Stomach (tissue), 9 donors: ENCODE measurements around the gene DISC1. TPM values are rescaled to one million over a fixed set of nuclear protein-coding genes. Genes with fewer than 3 reads are reported as not detected.

ENCODE experiments used
- DNase-seq, 2 donors: peaks; one replicate each; pipeline versions ENCODE4 v3.0.0 to v3.0.0-alpha.2; 2013 to 2019
- H3K27ac ChIP-seq, 5 donors: fragments of 200-600 bp in 4 of 5; sonication (generic) in 4 of 5; one replicate each; pipeline ENCODE4 v1.5.1; 2013 to 2019; ENCODE audit warnings: mild to moderate bottlenecking in 1 of 5, moderate library complexity in 1 of 5
- H3K27me3 ChIP-seq, 3 donors: fragments of 200-600 bp; sonication (generic); one replicate each; pipeline ENCODE4 v1.5.1; 2017 to 2019; ENCODE audit warnings: mixed run types in 1 of 3
- H3K36me3 ChIP-seq, 4 donors: fragments of 200-600 bp; sonication (generic); 1 replicate in 3 of 4; 2 replicates in 1 of 4; pipeline ENCODE4 v1.5.1; 2016 to 2019
- H3K4me1 ChIP-seq, 4 donors: fragments of 200-600 bp; sonication (generic); one replicate each; pipeline ENCODE4 v1.5.1; 2016 to 2019
- H3K4me3 ChIP-seq, 4 donors: fragments of 200-600 bp; sonication (generic) in 3 of 4; one replicate each; pipeline ENCODE4 v1.5.1; 2016 to 2019; ENCODE audit warnings: mild to moderate bottlenecking in 1 of 4
- H3K9me3 ChIP-seq, 4 donors: fragments of 200-600 bp; sonication (generic); one replicate each; pipeline ENCODE4 v1.5.1; 2016 to 2019
- EP300 ChIP-seq: sonication (generic); formaldehyde crosslinking; IDR thresholded peaks from one replicate; pipeline ENCODE4 v1.6.1; 2017; ENCODE audit warnings: antibody characterized with exemption
- POLR2A ChIP-seq, 4 donors: fragments of 450-650 bp; IDR thresholded peaks; one replicate each; pipeline ENCODE4 v1.6.1; 2016; ENCODE audit warnings: antibody characterized with exemption in 4 of 4, control low read depth in 2 of 4, mild to moderate bottlenecking in 1 of 4, moderate library complexity in 1 of 4
- POLR2AphosphoS5 ChIP-seq, 3 donors: sonication (generic); formaldehyde crosslinking; IDR thresholded peaks; one replicate each; pipeline ENCODE4 v1.6.1; 2016; ENCODE audit warnings: antibody characterized with exemption in 3 of 3
- WGBS, 5 donors: extraction: QIAGEN DNeasy Blood & Tissue Kit in 3 of 5; methylation state at CpG; one replicate each; pipeline versions ENCODE4 v1.1.5 to v1.1.7; 2013 to 2018; 5-methylcytosine and 5-hydroxymethylcytosine counted together
- intact Hi-C: fragments of 100-400 bp; cut with DNase I; formaldehyde crosslinking; loops from one replicate; pipeline ENCODE4 v1.15.1; 2023; ENCODE audit warnings: low total_unique reads
- polyA plus RNA-seq, 3 donors: library from polyadenylated mRNA; stranded (reverse); fragments of 200-250 nt; gene quantifications; one replicate each; pipeline ENCODE4 v1.2.3, GENCODE V29; 2013
- total RNA-seq, 5 donors: library from RNA; depleted of rRNA; stranded (reverse); fragments of >200 nt; gene quantifications; one replicate each; pipeline versions ENCODE4 v1.1.0 to v1.2.3, GENCODE V29; 2014 to 2016
- TF ChIP-seq, protein P1 (sequence below), 7 experiments: fragments of 450-650 bp in 4 of 7; fragments of 200-600 bp in 3 of 7; sonication (generic) in 3 of 7; IDR thresholded peaks; one replicate each; pipeline ENCODE4 v1.5.1; 2016 to 2019; ENCODE audit warnings: antibody characterized with exemption in 7 of 7, control low read depth in 2 of 7, mild to moderate bottlenecking in 1 of 7
- donor health status: healthy with polysubstance abuse.
- donor health status: Bipolar disorder and iron deficiency.
- donor health status: healthy.

Gene DISC1
- total and polyA plus RNA-seq, 8 donors = 0.43 to 29.8 (median 1.6) TPM

GRCh38 chr1:231630558-231631205 is 4.1 kb downstream of the DISC1 start:
- Histone ChIP-seq H3K9me3 (no peaks in the 10 kb centered on the region), H3K4me1 (peaks cover 5 to 30% (median 25%) of the 10 kb centered on the region in 4 donors), H3K4me3 (no peak overlapping the region), H3K36me3 (no peaks in the 10 kb centered on the region), H3K27ac (peak overlapping the region in 1 of 5 donors; percentile 6), H3K27me3 (no peaks in the 10 kb centered on the region)
- 75 to 80% (median 78%) methylated on average over 10 of the region's 10 CpGs for WGBS, 5 donors
- intact Hi-C loops = no loop called here
- no peak for DNase-seq
- TF ChIP-seq POLR2AphosphoS5 (IDR thresholded peaks at IDR 0.05) = no peak
- no peak for TF ChIP-seq POLR2A (IDR thresholded peaks at IDR 0.05)
- TF ChIP-seq, protein P1, sequence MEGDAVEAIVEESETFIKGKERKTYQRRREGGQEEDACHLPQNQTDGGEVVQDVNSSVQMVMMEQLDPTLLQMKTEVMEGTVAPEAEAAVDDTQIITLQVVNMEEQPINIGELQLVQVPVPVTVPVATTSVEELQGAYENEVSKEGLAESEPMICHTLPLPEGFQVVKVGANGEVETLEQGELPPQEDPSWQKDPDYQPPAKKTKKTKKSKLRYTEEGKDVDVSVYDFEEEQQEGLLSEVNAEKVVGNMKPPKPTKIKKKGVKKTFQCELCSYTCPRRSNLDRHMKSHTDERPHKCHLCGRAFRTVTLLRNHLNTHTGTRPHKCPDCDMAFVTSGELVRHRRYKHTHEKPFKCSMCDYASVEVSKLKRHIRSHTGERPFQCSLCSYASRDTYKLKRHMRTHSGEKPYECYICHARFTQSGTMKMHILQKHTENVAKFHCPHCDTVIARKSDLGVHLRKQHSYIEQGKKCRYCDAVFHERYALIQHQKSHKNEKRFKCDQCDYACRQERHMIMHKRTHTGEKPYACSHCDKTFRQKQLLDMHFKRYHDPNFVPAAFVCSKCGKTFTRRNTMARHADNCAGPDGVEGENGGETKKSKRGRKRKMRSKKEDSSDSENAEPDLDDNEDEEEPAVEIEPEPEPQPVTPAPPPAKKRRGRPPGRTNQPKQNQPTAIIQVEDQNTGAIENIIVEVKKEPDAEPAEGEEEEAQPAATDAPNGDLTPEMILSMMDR (IDR thresholded peaks at IDR 0.05) = no peak
- no peak for TF ChIP-seq EP300

DNA sequence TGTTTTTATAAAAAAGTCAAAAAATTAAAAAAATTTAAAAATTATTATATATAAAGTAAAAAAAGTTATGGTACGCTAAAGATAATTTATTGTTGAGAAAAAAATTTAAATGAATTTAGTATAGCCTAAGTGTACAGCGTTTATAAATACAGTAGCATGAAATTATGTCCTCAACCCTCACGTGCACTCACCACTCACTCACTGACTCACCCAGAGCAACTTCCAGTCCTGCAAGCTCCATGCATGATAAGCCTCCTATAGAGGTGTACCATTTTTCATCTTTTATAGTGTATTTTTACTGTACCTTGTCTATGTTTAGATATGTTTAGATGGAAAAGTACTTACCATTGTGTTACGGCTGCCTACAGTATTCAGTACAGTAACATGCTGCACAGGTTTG is 5.1 kb downstream of the DISC1 start:
- Histone ChIP-seq H3K27me3 (no peaks in the 10 kb centered on the region), H3K36me3 (no peaks in the 10 kb centered on the region), H3K4me1 (peaks cover 0 to 20% (median 16%) of the 10 kb centered on the region in 4 donors), H3K27ac (no peak overlapping the region), H3K4me3 (no peak overlapping the region), H3K9me3 (no peaks in the 10 kb centered on the region)
- intact Hi-C loops = no loop called here
- DNase-seq = no peak
- TF ChIP-seq POLR2A (IDR thresholded peaks at IDR 0.05) (no peak), EP300 (no peak), POLR2AphosphoS5 (IDR thresholded peaks at IDR 0.05) (no peak)
- TF ChIP-seq, protein P1 (IDR thresholded peaks at IDR 0.05) = no peak
- 93 to 95% (median 94%) methylated on average over 4 of the region's 4 CpGs for WGBS, 5 donors

GRCh38 chr1:231632119-231632518 is 5.5 kb downstream of the DISC1 start:
- peaks cover 0 to 16% (median 12%) of the 10 kb centered on the region in 4 donors for H3K4me1 ChIP-seq
- TF ChIP-seq POLR2AphosphoS5 (IDR thresholded peaks at IDR 0.05) (no peak), POLR2A (IDR thresholded peaks at IDR 0.05) (no peak), EP300 (no peak)
- TF ChIP-seq, protein P1 (IDR thresholded peaks at IDR 0.05) = no peak
- no peak overlapping the region for H3K4me3 ChIP-seq
- WGBS, 5 donors = 38 to 63% (median 43%) methylated on average over 3 of the region's 3 CpGs
- intact Hi-C loops = no loop called here
- H3K9me3 ChIP-seq = no peaks in the 10 kb centered on the region
- no peak for DNase-seq
- H3K27me3 ChIP-seq = no peaks in the 10 kb centered on the region
- no peak overlapping the region for H3K27ac ChIP-seq
- H3K36me3 ChIP-seq = no peaks in the 10 kb centered on the region

DNA sequence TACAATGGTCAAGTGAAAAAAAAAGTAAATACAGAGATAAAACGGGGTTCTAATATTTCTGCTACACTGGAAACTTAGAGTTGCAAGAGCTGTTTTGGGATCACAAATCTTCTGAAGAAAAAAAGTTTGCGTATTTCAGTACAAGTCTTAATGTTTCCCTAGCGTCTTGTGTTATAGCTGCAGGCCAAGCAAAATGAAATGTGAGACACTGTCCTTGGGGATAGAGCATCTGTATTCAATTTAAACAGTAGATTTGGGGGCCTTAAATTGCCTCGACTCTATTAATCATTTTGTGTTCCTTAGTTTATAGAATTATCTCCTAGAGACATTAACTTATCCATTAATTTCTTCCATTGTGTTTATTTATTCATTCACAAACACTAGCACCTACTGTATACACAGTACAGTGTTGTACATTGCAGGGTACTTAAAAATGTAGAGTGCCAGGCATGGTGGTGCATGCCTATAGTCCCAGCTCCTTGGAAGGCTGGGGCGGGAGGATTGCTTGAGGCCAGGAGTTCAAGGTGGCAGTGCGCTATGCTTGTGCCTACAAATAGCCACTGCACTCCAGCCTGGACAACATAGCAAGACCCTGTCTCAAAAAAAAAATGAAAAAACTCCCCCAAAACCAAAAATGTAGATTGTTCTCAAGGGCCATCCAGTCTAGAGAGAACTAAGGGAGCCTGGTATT is 7.9 kb downstream of the DISC1 start:
- intact Hi-C loops = no loop called here

More for the DNA sequence above, 7.9 kb downstream of the DISC1 start:
- Histone ChIP-seq H3K36me3 (no peaks in the 10 kb centered on the region), H3K4me3 (no peak overlapping the region), H3K27ac (no peak overlapping the region), H3K27me3 (no peaks in the 10 kb centered on the region), H3K4me1 (no peaks in the 10 kb centered on the region), H3K9me3 (no peaks in the 10 kb centered on the region)
- TF ChIP-seq, protein P1 (IDR thresholded peaks at IDR 0.05) = no peak
- TF ChIP-seq POLR2A (IDR thresholded peaks at IDR 0.05) (no peak), EP300 (no peak), POLR2AphosphoS5 (IDR thresholded peaks at IDR 0.05) (no peak)
- peak in 1 of 2 donors; percentile 36 for DNase-seq
- 77 to 83% (median 80%) methylated on average over 6 of the region's 6 CpGs for WGBS, 5 donors
